Heart left ventricle (tissue), 16 donors: ENCODE results near the gene EPS8L1. TPM values are rescaled to one million over a fixed set of nuclear protein-coding genes. Genes with fewer than 3 reads are reported as not detected.

Experiments
- ATAC-seq, 4 donors: fragments of 200-7000 bp; cut with Tn5 transposase; one replicate each; pipeline ENCODE4 v1.9.1; 2020 to 2022; ENCODE audit warnings: moderate library complexity in 4 of 4, mild to moderate bottlenecking in 3 of 4, moderate number of reproducible peaks in 1 of 4
- DNase-seq, 5 donors: peaks; one replicate each; pipeline ENCODE4 v3.0.0-alpha.2; 2020
- H3K27ac ChIP-seq, 12 donors: fragments of 200-600 bp; sonication (generic) in 4 of 12; one replicate each; pipeline versions ENCODE4 v1.5.0 to v1.8.0; 2016 to 2022; ENCODE audit warnings: mild to moderate bottlenecking in 2 of 12
- H3K27me3 ChIP-seq, 9 donors: fragments of 200-600 bp; sonication (generic) in 2 of 9; one replicate each; pipeline versions ENCODE4 v1.5.1 to v1.8.0; 2016 to 2022; ENCODE audit warnings: mild to moderate bottlenecking in 3 of 9
- H3K36me3 ChIP-seq, 9 donors: fragments of 200-600 bp; sonication (generic) in 2 of 9; one replicate each; pipeline versions ENCODE4 v1.5.0 to v1.8.0; 2018 to 2022; ENCODE audit warnings: mild to moderate bottlenecking in 2 of 9
- H3K4me1 ChIP-seq, 12 donors: fragments of 200-600 bp; sonication (generic) in 4 of 12; one replicate each; pipeline versions ENCODE4 v1.5.0 to v1.8.0; 2016 to 2022; ENCODE audit warnings: mild to moderate bottlenecking in 3 of 12
- H3K4me3 ChIP-seq, 12 donors: fragments of 200-600 bp; sonication (generic) in 4 of 12; one replicate each; pipeline versions ENCODE4 v1.5.0 to v1.8.0; 2017 to 2022; ENCODE audit warnings: mild to moderate bottlenecking in 9 of 12, moderate library complexity in 4 of 12
- H3K9me3 ChIP-seq, 12 donors: fragments of 200-600 bp; sonication (generic) in 4 of 12; one replicate each; pipeline versions ENCODE4 v1.5.0 to v1.8.0; 2016 to 2022; ENCODE audit warnings: mild to moderate bottlenecking in 1 of 12
- CTCF ChIP-seq, 12 donors: fragments of 200-600 bp; sonication (generic) in 4 of 12; IDR thresholded peaks; one replicate each; pipeline versions ENCODE4 v1.5.0 to v1.8.0; 2018 to 2022; ENCODE audit warnings: antibody characterized with exemption in 12 of 12, mild to moderate bottlenecking in 5 of 12
- POLR2A ChIP-seq, 2 donors: fragments of 450-650 bp; IDR thresholded peaks; one replicate each; pipeline ENCODE4 v1.6.1; 2017; ENCODE audit warnings: antibody characterized with exemption in 2 of 2, mild to moderate bottlenecking in 2 of 2, moderate library complexity in 2 of 2
- WGBS, 4 donors: extraction: QIAGEN DNeasy Blood & Tissue Kit in 2 of 4; methylation state at CpG; one replicate each; pipeline versions ENCODE4 v1.1.5 to v1.1.7; 2013 to 2018; 5-methylcytosine and 5-hydroxymethylcytosine counted together
- intact Hi-C, 10 donors: fragments of 100-400 bp; cut with DNase I; formaldehyde crosslinking; loops; one replicate each; pipeline versions ENCODE4 v1.11.1 to v1.14.2; 2022
- polyA plus RNA-seq, 2 donors: library from polyadenylated mRNA; stranded (reverse); fragments of 200-250 nt; gene quantifications; one replicate each; pipeline ENCODE4 v1.2.3, GENCODE V29; 2013
- total RNA-seq, 9 donors: library from RNA; depleted of rRNA in 2 of 9; stranded (reverse); fragments of >200 nt in 2 of 9; fragmentation: NEBNext Ultra II Directional in 3 of 9; extraction: Animal tissue kit (Norgen Biotek cat#: 25700) in 3 of 9; gene quantifications; one replicate each; pipeline versions ENCODE4 v1.1.0 to v1.2.4, GENCODE V29; 2016 to 2023
- donor health status: ischemic (EF 13 %, LVEDD 7.1; RV severe dilation, severe dysfunction).
- donor health status: healthy with polysubstance abuse.
- donor health status: DM: no; HTN: yes; CAD: no.
- donor health status: DM: no; HTN: no; CAD: no.
- donor health status: ischemic (EF 25% LVEDD 6.9; RV normal size, moderate dysfunction).
- donor health status: ischemic (EF 25% LVEDD 5.7; RV mildly dilated, moderate dysfunction).
- donor health status: healthy.
- donor health status: DM: yes; HTN: yes; CAD: no.
- donor health status: ischemic (EF 35%, LVEDD 5.7; RV mildly dilated, moderate dysfunction).
- donor health status: nonischemic (EF 11% LVEDD 7.7; RV severe dilation, severe dysfunction).
- donor health status: DM: yes; HTN: yes; CAD: no.
- donor health status: PGD.
- donor health status: ischemic (EF 29% LVEDD 5.4; RV normal size, mild dysfunction).
- donor health status: nonischemic (EF 23%, LVEDD 6.1; RV moderate dilation, normal function).

Gene EPS8L1
- total and polyA plus RNA-seq, 11 donors, result 0.44 to 25.5 (median 2.0) TPM

- H3K4me1 ChIP-seq, result peaks cover 0 to 29% (median 20%) of the 10 kb centered on the region in 12 donors
- H3K9me3 ChIP-seq, result peaks cover 0 to 6% (median 0%) of the 10 kb centered on the region in 12 donors
- peak overlapping the region in 2 of 12 donors; percentile 46 to 64 for H3K27ac ChIP-seq
- ATAC-seq (no peak), DNase-seq (no peak)
- TF ChIP-seq POLR2A (IDR thresholded peaks at IDR 0.05) (no peak), CTCF (IDR thresholded peaks at IDR 0.05) (no peak)
- intact Hi-C loops, result no loop called here
- peaks cover 6 to 76% (median 66%) of the 10 kb centered on the region in 9 donors for H3K36me3 ChIP-seq
- WGBS, 4 donors, result 91 to 93% (median 93%) methylated on average over 20 to 23 of the region's 23 CpGs
- no peaks in the 10 kb centered on the region for H3K27me3 ChIP-seq
- H3K4me3 ChIP-seq, result no peak overlapping the region
Measured at GRCh38 chr19:55097864-55098715, 22.4 kb downstream of the EPS8L1 start.

GRCh38 chr19:55098716-55099556, 23.3 kb downstream of the EPS8L1 start:
- DNase-seq, result peak in 1 of 5 donors; percentile 62
- H3K4me1 ChIP-seq, result peaks cover 0 to 29% (median 20%) of the 10 kb centered on the region in 12 donors
- peaks cover 6 to 84% (median 73%) of the 10 kb centered on the region in 9 donors for H3K36me3 ChIP-seq
- H3K4me3 ChIP-seq, result no peak overlapping the region
- 82 to 87% (median 84%) methylated on average over 12 to 27 of the region's 27 CpGs for WGBS, 4 donors
- H3K27me3 ChIP-seq, result no peaks in the 10 kb centered on the region
- H3K9me3 ChIP-seq, result peaks cover 0 to 9% (median 0%) of the 10 kb centered on the region in 12 donors
- TF ChIP-seq CTCF (IDR thresholded peaks at IDR 0.05) (peak in 2 of 12 donors; percentile 7 to 21), POLR2A (IDR thresholded peaks at IDR 0.05) (no peak)
- intact Hi-C loops, result no loop called here
- H3K27ac ChIP-seq, result peak overlapping the region in 10 of 12 donors; percentile 16 to 79 (median 55)
- peak in 2 of 4 donors; percentile 15 to 19 for ATAC-seq

GRCh38 chr19:55099557-55100506, 24.2 kb downstream of the EPS8L1 start:
- Histone ChIP-seq H3K9me3 (peaks cover 0 to 9% (median 0%) of the 10 kb centered on the region in 12 donors), H3K4me3 (no peak overlapping the region), H3K36me3 (peaks cover 2 to 82% (median 66%) of the 10 kb centered on the region in 9 donors), H3K27ac (peak overlapping the region in 10 of 12 donors; percentile 24 to 79 (median 55)), H3K27me3 (no peaks in the 10 kb centered on the region), H3K4me1 (peaks cover 0 to 29% (median 20%) of the 10 kb centered on the region in 12 donors)
- peak in 3 of 5 donors; percentile 52 to 74 (median 66) for DNase-seq
- peak; percentile 32 to 62 (median 47) for ATAC-seq
- TF ChIP-seq POLR2A (IDR thresholded peaks at IDR 0.05) (no peak), CTCF (IDR thresholded peaks at IDR 0.05) (peak in 8 of 12 donors; percentile 5 to 40 (median 18))
- intact Hi-C loops, result no loop called here
- WGBS, 4 donors, result 63 to 69% (median 67%) methylated on average over 26 to 27 of the region's 27 CpGs
